Activated T-helper 1 cell treated with anti-CD3 and anti-CD28 coated beads, Interleukin-2, amount 50 U/mL, for 16 hours (primary cell): ENCODE data around the gene EFR3B.

Experiments
- DNase-seq, 2 donors: peaks; one replicate each; pipeline ENCODE4 v3.0.0-alpha.2; 2020; ENCODE audit warnings: low read depth in 1 of 2, low spot score in 1 of 2

EFR3B gene

DNA sequence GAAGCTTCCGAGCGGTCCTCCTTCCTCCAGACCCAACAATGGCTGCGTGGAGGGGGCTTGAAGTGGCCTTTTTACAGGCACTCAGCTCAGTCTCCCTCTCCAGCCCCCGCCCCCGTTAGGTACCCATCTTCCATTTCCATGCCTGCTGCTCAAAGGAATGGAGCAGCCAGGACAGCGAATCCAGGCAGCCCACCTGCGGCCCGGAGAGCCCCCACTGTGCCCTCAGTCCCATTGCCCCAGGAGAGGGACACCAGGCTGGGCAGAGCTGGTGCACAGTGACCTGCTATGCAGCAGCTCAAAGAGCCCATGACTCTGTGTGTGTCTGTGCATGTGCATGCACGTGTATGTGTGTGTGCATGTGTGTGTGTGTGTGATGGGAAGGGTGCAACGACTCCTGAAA is 137.1 kb downstream of the EFR3B start:
- no peak for DNase-seq

DNA sequence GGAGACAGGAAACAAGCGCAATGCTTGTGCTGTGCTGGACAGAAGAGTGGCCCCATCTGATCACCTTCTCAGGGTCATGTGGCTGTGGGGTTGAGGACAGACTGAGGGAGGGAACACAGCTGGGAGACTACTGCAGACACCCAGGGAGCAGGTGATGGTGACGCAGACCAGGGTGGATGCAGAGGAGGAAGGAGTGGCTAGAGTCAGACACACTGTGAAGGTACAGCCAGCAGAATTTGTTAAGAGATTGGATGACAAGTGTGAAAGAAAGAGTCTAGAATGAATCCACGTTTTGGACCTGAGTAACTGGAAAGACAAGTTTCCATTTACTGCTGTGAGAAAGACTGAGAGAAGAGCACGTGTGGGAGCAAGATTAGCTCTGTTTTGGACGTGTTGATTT is 142.4 kb downstream of the EFR3B start:
- no peak for DNase-seq

- DNase-seq, result no peak
Measured at GRCh38 chr2:25187729-25188350, 146.0 kb downstream of the EFR3B start.

DNA sequence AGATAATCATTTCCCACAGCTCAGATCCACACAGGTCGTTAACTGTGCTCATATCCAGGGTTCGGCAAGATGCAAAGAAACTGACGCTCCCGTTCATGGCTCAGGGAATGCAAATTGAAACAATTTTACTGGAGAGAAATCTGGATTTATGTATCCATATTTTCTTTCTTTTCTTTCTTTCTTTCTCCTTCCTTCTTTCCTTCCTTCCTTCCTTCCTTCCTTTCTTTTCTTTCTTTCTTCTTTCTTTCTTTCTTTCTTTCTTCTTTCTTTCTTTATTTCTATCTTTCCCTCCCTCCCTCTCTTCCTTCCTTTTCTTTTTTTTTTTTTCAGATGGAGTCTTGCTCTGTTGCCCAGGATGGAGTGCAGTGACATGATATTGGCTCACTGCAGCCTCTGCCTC is 146.5 kb downstream of the EFR3B start:
- no peak for DNase-seq

GRCh38 chr2:25190536-25190935 is 148.7 kb downstream of the EFR3B start:
- DNase-seq, result no peak

GRCh38 chr2:25194576-25195122 is 152.8 kb downstream of the EFR3B start:
- no peak for DNase-seq

DNA sequence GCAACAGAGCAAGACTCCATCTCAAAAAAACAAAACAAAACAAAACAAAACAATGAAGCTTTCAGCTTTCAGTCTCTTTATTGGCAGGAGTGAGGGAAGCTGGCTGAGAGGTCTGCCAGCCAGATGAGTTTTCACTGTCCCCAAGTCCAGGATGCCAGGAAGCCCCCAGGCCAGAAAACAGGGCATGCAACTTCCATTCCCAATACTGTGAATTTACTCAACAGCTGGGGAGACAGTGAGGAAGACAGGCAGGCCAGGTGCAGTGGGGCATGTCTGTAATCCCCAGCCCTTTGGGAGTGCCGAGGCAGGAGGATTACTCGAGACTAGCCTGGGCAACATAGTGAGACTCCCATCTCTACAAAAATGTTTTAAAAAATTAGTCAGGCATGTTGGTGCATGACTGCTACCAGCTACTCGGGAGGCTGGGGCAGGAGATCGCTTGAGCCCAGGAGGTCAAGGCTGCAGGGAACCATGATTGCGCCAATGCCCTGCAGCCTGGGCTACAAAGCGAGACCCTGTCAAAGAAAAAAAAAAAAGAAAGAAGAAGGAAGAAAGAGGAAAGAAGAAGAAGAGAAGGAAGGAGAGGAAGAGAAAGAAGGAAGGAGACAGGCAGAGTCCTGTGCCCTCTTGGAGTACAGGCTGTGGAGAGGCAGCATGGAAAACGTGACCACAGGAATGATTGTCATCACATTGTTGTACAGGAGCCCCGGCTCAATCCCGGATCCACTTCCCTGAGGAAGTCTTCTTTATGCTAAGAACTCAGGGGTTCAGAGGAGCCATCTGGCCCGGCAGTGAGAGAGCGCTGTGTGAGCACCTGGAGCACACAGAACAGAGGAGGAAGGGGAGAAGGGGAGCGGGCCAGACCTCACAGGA is 155.7 kb downstream of the EFR3B start:
- DNase-seq, result no peak

DNA sequence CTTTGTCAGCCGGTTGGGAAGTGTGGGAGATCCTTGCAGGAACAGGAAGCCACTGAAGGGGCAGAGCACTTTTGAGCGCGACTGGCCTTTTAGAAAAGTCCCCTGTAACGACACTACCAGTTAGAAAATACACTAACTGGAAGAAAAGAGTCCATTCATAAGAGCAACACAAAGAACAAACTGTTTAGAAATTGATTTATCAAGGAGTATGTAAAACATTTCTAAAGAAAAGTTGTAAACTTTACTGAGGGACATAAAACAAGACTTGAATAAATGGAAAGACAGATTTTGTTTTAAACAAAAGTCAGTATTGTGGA is 156.3 kb downstream of the EFR3B start:
- no peak for DNase-seq

- no peak for DNase-seq
Measured at GRCh38 chr2:25198576-25198975, 156.7 kb downstream of the EFR3B start.

DNA sequence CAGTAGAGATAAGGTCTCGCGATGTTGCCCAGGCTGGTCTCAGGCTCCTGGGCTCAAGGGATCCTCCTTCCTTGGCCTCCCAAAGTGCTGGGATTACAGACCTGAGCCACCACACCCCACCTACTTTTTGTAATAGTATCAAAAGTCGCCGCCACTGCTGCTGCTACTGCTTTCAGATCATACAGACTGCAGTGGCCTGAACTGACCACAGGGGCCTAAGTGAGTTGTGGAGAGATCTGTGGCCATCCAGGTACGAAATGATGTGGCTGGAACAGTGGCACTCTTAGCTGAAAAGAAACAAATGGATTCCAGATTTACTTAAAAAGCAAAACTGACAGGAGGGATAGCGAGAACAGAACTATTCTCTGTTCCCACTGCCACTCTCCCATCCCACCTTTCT is 159.4 kb downstream of the EFR3B start:
- DNase-seq, result no peak

DNA sequence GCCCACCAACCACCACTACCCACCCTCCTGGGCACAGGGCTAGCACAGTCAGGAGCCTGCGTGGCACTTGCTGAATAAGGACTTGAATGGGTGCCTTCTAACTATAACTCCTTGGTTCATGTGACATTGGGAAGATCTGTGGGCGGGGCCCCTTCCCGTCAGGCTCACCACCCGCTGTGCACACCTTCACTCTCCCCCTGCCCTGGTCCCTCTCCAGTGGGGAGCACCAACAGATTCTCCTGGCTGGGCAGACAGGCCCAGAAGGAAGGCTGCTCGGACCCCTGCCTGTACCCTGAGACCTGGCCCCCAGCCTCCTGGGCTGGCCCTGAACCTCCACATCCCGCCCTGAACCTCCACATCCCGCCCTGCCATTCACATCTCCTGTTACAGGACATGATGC is 159.9 kb downstream of the EFR3B start:
- DNase-seq, result no peak

GRCh38 chr2:25202275-25202674 is 160.4 kb downstream of the EFR3B start:
- no peak for DNase-seq

- no peak for DNase-seq
Measured at GRCh38 chr2:25204190-25204838, 162.4 kb downstream of the EFR3B start.

DNA sequence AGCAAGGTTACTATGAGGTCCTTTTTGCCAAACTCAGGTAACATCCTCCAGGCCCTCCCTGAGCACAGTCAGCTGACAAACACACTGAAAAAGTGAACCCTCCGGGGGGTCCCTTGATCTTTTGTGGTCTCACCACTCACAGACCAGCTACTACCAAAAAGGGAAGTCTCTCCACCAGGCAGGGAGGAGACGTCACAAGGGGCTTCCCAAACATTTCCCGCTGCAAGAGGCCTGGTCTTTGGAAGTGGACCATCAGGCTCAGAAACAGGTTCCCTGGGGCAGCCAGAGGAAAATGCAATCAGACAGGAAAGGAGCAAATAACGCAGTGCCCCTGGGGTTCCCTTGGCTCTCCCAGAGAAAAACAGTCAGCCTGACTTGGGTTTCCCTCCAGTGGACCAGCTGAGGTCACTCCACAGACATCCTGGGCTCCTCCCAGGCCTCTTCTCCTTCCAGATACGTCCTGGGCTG is 165.2 kb downstream of the EFR3B start:
- DNase-seq, result no peak
